HG03039 (cell line): Measurements from ENCODE around the gene AIRE.
A peak's percentile ranks its signal among the peaks of the same experiment; 100 is the strongest.
"Not testable (repeated sequence)": the region's sequence is repeated elsewhere in the genome, so short reads cannot be mapped to it uniquely, and the experiment has no call there.

ENCODE experiments used
- ATAC-seq: cut with Tn5 transposase; IDR thresholded peaks from one replicate; pipeline ENCODE4 v1.9.1; 2021; ENCODE audit warnings: mild to moderate bottlenecking, moderate library complexity; ENCODE audit not compliant: unreplicated experiment

AIRE gene

GRCh38 chr21:44334329-44335030 is 48.8 kb downstream of the AIRE start:
- ATAC-seq, result no peak

DNA sequence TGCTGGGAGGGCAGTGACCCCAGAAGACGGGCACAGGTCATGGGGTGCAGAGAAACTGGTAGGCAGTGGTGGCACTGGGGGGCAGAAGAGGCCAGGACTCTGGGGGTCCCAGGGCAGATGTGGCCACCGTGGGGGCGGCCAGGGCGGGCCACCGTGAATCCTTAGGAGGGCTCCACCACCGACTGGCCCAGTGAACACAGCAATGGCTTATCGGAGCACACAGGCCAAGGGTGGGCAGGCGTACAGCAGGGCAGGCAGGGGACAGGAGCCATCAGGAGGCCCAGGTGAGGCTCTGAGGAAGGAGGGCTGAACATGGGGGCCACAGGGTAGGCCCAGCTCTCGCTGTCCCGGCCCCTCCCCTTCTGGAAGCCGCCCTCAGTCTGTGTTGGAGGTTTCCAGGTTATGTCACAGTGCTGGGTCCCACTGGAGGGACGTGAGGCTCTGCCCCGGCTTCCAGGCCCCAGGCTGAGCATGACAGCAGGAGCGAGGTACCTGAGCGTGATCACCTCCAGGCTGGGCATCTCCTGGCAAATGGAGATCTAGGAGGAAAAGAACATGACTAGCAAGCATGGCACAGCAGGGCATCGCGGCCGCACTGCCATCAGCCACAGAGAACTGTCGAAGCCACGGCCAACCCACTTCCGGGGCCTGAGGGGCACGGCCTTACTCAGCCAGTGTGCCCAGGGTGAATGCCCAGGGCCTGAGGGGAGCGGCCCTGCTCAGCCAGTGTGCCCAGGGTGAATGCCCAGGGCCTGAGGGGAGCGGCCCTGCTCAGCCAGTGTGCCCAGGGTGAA is 49.8 kb downstream of the AIRE start:
- ATAC-seq, result no peak

- no peak for ATAC-seq
These were observed 51.8 kb downstream of the AIRE start for GRCh38 chr21:44337449-44337848.

GRCh38 chr21:44337941-44338895 is 52.5 kb downstream of the AIRE start:
- ATAC-seq, result no peak

DNA sequence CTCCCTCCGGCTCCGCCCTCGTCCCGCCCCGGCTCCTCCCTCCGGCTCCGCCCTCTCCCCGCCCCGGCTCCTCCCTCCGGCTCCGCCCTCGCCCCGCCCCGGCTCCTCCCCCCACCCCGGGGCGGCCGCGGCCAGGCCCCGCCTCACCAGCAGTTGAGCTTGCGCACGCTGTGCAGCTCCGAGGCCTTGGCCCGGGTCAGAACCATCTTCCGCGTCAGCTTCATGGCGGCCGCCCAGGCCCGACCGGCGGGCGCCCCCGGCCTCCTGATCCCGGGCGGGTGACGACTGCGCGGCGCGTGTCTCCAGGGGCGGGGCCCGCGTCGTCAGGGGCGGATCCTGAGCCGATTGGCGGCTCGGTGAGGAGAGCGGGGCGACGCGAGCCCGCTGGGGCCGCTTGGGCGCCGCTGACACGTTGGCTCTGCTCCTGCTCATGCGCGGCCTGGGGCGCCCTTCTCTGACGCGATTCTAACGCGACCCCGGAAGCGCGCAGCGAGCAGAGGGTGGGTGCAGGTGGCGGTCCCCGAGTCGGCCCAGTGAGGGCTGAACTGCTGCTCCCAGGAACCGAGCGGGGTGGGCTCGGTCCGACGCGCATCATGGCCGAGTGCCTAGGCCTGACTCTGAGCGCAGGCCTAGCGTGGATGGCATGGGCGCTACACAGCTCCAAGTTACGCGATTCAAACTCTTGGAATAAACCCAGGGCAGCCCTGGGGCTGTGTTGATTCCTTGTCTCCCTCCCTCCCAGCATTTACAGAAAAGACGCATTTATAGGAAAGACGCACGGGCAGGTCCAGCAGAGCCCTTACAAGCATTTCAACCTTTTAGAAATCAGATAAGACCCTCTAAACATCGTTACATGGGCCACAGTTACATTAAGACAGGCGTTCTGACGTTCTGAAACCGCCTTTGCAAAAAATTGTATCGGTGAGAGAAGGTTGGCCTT is 53.6 kb downstream of the AIRE start, which contains the start of gene CFAP410:
Gene CFAP410 (minus strand): TSS at position 420 of the 940 bp plus-strand sequence. CDS start 196 bp downstream, at position 224.
- ATAC-seq, result peak; percentile 74

GRCh38 chr21:44341726-44342458 is 56.2 kb downstream of the AIRE start:
- not testable (repeated sequence) for ATAC-seq

- ATAC-seq, result not testable (repeated sequence)
These were observed 57.3 kb downstream of the AIRE start for GRCh38 chr21:44342981-44343380.

GRCh38 chr21:44344541-44345183 is 59.0 kb downstream of the AIRE start:
- ATAC-seq, result no peak

- no peak for ATAC-seq
These were observed 59.8 kb downstream of the AIRE start for GRCh38 chr21:44345495-44345894.

DNA sequence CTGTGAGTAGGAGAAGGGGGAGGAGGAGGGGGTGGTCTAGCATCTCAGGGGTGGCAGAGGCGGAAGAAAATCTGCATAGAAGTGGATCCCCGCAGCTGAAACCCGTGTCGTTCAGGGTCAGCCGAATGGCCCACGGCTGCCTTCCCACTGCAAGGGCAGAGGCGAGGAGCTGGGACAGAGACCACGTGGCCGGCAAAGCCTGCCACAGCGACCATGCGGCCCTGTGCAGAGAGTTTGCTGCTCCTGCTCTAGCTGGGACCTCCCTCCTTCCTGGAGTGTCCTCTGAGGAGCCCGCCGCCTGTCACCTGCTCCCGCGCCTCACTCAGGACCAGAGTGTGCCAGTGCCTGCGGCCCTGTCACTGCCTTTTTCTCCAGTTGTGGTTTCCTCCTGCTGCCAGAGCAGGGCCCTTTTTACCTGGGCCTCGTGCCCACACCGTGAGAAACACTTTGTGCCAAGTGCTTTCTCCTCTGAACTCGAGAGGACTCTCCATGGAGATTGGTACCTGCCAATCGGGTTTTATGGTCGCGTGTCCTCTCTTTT is 62.3 kb downstream of the AIRE start:
- ATAC-seq, result no peak
